ENCODE data around the gene SH3TC2. TPM values are rescaled to one million over a fixed set of nuclear protein-coding genes. Genes with fewer than 3 reads are reported as not detected.
A peak's percentile ranks its signal among the peaks of the same experiment; 100 is the strongest.

The SH3TC2 gene
- total and polyA plus RNA-seq, 2 experiments from 2014 or later, result 0.78 to 1.3 TPM

- H3K36me3 ChIP-seq, result no peaks in the 10 kb centered on the region
- no peak for DNase-seq (ENCODE audit: low read depth in 1 of 2, low spot score in 1 of 2)
- no peaks in the 10 kb centered on the region for H3K27me3 ChIP-seq
- peaks cover 13% of the 10 kb centered on the region for H3K4me1 ChIP-seq (ENCODE audit: low read depth)
- no peaks in the 10 kb centered on the region for H3K9me3 ChIP-seq (ENCODE audit: low read depth)
- H3K27ac ChIP-seq, result no peak overlapping the region
- no peak overlapping the region for H3K4me3 ChIP-seq
- TF ChIP-seq CTCF (IDR thresholded peaks at IDR 0.05; ENCODE audit: low read depth, low read length), result no peak
Observed at GRCh38 chr5:148984345-148984744, 78.5 kb downstream of the SH3TC2 start.

- Histone ChIP-seq H3K27me3 (no peaks in the 10 kb centered on the region), H3K4me3 (no peak overlapping the region), H3K27ac (peak overlapping the region; percentile 6), H3K36me3 (no peaks in the 10 kb centered on the region), H3K4me1 (ENCODE audit: low read depth) (peaks cover 13% of the 10 kb centered on the region), H3K9me3 (ENCODE audit: low read depth) (no peaks in the 10 kb centered on the region)
- no peak for DNase-seq (ENCODE audit: low read depth in 1 of 2, low spot score in 1 of 2)
- no peak for TF ChIP-seq CTCF (IDR thresholded peaks at IDR 0.05; ENCODE audit: low read depth, low read length)
Observed at GRCh38 chr5:148981353-148981752, 81.5 kb downstream of the SH3TC2 start.

- Histone ChIP-seq H3K4me3 (no peak overlapping the region), H3K36me3 (no peaks in the 10 kb centered on the region), H3K4me1 (ENCODE audit: low read depth) (peaks cover 13% of the 10 kb centered on the region), H3K27me3 (no peaks in the 10 kb centered on the region), H3K9me3 (ENCODE audit: low read depth) (no peaks in the 10 kb centered on the region), H3K27ac (no peak overlapping the region)
- TF ChIP-seq CTCF (IDR thresholded peaks at IDR 0.05; ENCODE audit: low read depth, low read length), result no peak
- DNase-seq (ENCODE audit: low read depth in 1 of 2, low spot score in 1 of 2), result no peak
Observed at GRCh38 chr5:148980731-148981130, 82.1 kb downstream of the SH3TC2 start.

DNA sequence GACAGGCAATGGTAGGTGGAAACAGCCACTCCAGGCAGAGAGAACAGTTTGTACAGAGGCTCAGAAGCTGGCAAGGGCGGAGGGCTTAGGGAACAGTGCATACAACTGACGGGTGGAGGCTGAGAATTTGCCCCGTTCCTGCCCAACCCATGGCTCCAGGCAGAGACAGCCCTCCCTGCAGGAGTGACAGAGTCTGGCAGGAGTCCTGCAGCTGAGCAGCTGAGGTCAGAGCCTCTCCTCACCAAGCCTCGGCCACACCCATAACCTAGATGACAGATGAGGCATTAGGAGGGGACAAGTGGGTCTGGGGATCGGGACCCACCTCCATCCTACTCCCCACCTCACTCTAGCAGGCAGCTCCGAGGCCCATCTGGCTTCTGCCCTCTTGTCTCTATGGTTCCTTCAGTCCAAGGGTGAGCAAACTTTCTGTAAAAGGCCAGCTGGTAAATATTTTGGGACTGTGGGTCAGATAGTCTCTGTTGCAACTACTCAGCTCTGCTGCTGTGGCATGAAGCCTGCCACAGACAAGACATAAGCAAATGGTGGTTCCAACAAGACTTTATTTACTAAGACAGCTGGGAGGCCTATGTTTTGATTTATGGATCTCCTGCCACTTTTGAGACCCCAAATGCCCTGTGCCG lies 83.7 kb downstream of the SH3TC2 start:
- DNase-seq (ENCODE audit: low read depth in 1 of 2, low spot score in 1 of 2), result no peak
- H3K36me3 ChIP-seq, result no peaks in the 10 kb centered on the region
- H3K4me1 ChIP-seq (ENCODE audit: low read depth), result peaks cover 13% of the 10 kb centered on the region
- no peaks in the 10 kb centered on the region for H3K9me3 ChIP-seq (ENCODE audit: low read depth)
- no peak overlapping the region for H3K4me3 ChIP-seq
- no peaks in the 10 kb centered on the region for H3K27me3 ChIP-seq
- no peak for TF ChIP-seq CTCF (IDR thresholded peaks at IDR 0.05; ENCODE audit: low read depth, low read length)
- no peak overlapping the region for H3K27ac ChIP-seq

DNA sequence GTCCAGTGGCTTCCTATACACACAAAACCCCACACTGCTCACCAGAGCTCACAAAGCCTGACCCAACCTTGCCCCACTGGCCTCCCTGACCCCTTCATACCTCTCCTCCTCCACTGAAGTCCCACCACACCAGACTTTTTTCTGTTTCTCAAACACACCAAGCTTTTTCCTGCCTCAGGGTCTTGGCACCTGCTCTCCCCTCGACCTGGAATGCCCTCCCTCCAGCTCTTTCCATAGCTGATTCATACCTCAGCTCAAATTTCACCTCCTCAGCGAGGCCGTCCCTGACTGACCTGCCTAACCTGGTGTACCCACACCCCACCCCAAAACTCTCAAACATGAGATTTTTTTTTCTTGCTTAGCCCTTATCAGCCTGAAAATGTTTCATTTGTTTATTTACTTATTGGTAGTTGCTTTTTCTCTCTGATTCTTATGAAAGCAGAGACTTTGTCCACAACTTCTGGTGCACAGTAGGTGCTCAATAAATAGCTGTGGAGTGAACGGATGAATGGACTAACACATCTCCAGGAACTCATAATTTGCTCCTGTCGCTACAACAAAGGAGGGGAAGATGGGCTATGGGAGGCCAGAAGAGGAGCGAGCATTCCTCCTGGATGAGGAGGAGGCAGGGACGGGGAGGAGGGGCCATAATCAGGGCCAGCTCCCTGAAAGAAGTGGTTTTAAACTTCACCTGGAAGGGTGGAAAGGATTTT lies 84.3 kb downstream of the SH3TC2 start:
- Histone ChIP-seq H3K27ac (no peak overlapping the region), H3K27me3 (no peaks in the 10 kb centered on the region), H3K9me3 (ENCODE audit: low read depth) (no peaks in the 10 kb centered on the region), H3K4me1 (ENCODE audit: low read depth) (peaks cover 13% of the 10 kb centered on the region), H3K4me3 (no peak overlapping the region), H3K36me3 (no peaks in the 10 kb centered on the region)
- no peak for TF ChIP-seq CTCF (IDR thresholded peaks at IDR 0.05; ENCODE audit: low read depth, low read length)
- no peak for DNase-seq (ENCODE audit: low read depth in 1 of 2, low spot score in 1 of 2)

All from cardiac muscle cell (in vitro differentiated cells and primary cell).